HepG2 (cell line): ENCODE data around the gene SMARCB1. TPM values are rescaled to one million over a fixed set of nuclear protein-coding genes. Genes with fewer than 3 reads are reported as not detected.

Source experiments
- AKAP8 ChIP-seq: sonication (generic); formaldehyde crosslinking; IDR thresholded peaks from 2 replicates; pipeline ENCODE4 v1.5.1; 2020; ENCODE audit warnings: mild to moderate bottlenecking, missing genetic modification reagents
- EHMT2 ChIP-seq: fragments of 200-600 bp; sonication (generic); IDR thresholded peaks from 2 replicates; pipeline ENCODE4 v1.7.0; 2017; ENCODE audit warnings: antibody characterized with exemption, low read depth, low read length, borderline replicate concordance
- SNAI1 ChIP-seq: sonication (generic); formaldehyde crosslinking; IDR thresholded peaks from 2 replicates; pipeline ENCODE4 v1.5.0; 2020; ENCODE audit warnings: mild to moderate bottlenecking, missing genetic modification reagents, borderline replicate concordance
- ZC3H13 ChIP-seq: sonication (generic); formaldehyde crosslinking; IDR thresholded peaks from 2 replicates; pipeline ENCODE4 v1.8.1; 2023; ENCODE audit warnings: mild to moderate bottlenecking, missing genetic modification reagents, moderate library complexity
- ZFP62 ChIP-seq: sonication (generic); formaldehyde crosslinking; IDR thresholded peaks from 2 replicates; pipeline ENCODE4 v1.4.0; 2020; ENCODE audit warnings: missing genetic modification reagents
- ZNF329 ChIP-seq: sonication (generic); formaldehyde crosslinking; IDR thresholded peaks from 2 replicates; pipeline ENCODE4 v1.9.0; 2021; ENCODE audit warnings: low read depth, mild to moderate bottlenecking, missing genetic modification reagents
- ZNF383 ChIP-seq: sonication (generic); formaldehyde crosslinking; IDR thresholded peaks from 2 replicates; pipeline ENCODE4 v1.4.0; 2020; ENCODE audit warnings: missing genetic modification reagents, mild to moderate bottlenecking, borderline replicate concordance
- ZNF614 ChIP-seq: IDR thresholded peaks from 2 replicates; pipeline ENCODE4 v1.6.1; 2018; ENCODE audit warnings: missing biosample characterization, missing genetic modification reagents, inconsistent platforms, borderline replicate concordance
- ZSCAN9 ChIP-seq: IDR thresholded peaks from 2 replicates; pipeline ENCODE4 v1.6.1; 2016; ENCODE audit warnings: borderline replicate concordance
- polyA plus RNA-seq, 8 experiments: library from polyadenylated mRNA; depleted of rRNA in 3 of 8; stranded (reverse) in 7 of 8; unstranded in 1 of 8; fragments of >200 nt; fragmentation: Illumina TruSeq in 4 of 8; extraction: Trizol in 4 of 8; gene quantifications; 2 replicates each; pipeline versions ENCODE4 v1.2.1 to v1.2.3, GENCODE V29; 2011 to 2016; ENCODE audit warnings: low read depth in 4 of 8, missing spikeins in 1 of 8, mixed read lengths in 1 of 8; ENCODE audit not compliant: insufficient read depth in 1 of 8
- total RNA-seq, 5 experiments: library from RNA; depleted of rRNA; stranded (reverse); fragments of >200 nt; fragmentation: Illumina TruSeq; extraction: Trizol; gene quantifications; 2 replicates each; pipeline ENCODE4 v1.2.3, GENCODE V29; 2016; ENCODE audit warnings: low read depth in 1 of 5
- TF ChIP-seq, protein P1 (sequence below): sonication (generic); formaldehyde crosslinking; IDR thresholded peaks from 2 replicates; pipeline ENCODE4 v1.4.0; 2020; ENCODE audit warnings: mild to moderate bottlenecking, missing genetic modification reagents
- TF ChIP-seq, protein P2 (sequence below): sonication (generic); formaldehyde crosslinking; IDR thresholded peaks from 2 replicates; pipeline ENCODE4 v1.4.0; 2020; ENCODE audit warnings: mild to moderate bottlenecking, missing genetic modification reagents
- TF ChIP-seq, protein P3 (sequence below): sonication (generic); formaldehyde crosslinking; IDR thresholded peaks from 2 replicates; pipeline ENCODE4 v1.8.0; 2022; ENCODE audit warnings: mild to moderate bottlenecking, missing genetic modification reagents, moderate library complexity
- TF ChIP-seq, protein P4 (sequence below): sonication (generic); formaldehyde crosslinking; IDR thresholded peaks from 2 replicates; pipeline ENCODE4 v1.5.0; 2020; ENCODE audit warnings: missing genetic modification reagents, mild to moderate bottlenecking, borderline replicate concordance
- TF ChIP-seq, protein P5 (sequence below): sonication (generic); formaldehyde crosslinking; IDR thresholded peaks from 2 replicates; pipeline ENCODE4 v1.8.1; 2023; ENCODE audit warnings: mild to moderate bottlenecking, inconsistent platforms, moderate library complexity, missing genetic modification reagents, borderline replicate concordance

The SMARCB1 gene
- total and polyA plus RNA-seq, 2 of the 13 experiments (the other 11 are each of a cell fraction or from before 2014, with no cell fraction given) = 74.0 to 166 TPM

DNA sequence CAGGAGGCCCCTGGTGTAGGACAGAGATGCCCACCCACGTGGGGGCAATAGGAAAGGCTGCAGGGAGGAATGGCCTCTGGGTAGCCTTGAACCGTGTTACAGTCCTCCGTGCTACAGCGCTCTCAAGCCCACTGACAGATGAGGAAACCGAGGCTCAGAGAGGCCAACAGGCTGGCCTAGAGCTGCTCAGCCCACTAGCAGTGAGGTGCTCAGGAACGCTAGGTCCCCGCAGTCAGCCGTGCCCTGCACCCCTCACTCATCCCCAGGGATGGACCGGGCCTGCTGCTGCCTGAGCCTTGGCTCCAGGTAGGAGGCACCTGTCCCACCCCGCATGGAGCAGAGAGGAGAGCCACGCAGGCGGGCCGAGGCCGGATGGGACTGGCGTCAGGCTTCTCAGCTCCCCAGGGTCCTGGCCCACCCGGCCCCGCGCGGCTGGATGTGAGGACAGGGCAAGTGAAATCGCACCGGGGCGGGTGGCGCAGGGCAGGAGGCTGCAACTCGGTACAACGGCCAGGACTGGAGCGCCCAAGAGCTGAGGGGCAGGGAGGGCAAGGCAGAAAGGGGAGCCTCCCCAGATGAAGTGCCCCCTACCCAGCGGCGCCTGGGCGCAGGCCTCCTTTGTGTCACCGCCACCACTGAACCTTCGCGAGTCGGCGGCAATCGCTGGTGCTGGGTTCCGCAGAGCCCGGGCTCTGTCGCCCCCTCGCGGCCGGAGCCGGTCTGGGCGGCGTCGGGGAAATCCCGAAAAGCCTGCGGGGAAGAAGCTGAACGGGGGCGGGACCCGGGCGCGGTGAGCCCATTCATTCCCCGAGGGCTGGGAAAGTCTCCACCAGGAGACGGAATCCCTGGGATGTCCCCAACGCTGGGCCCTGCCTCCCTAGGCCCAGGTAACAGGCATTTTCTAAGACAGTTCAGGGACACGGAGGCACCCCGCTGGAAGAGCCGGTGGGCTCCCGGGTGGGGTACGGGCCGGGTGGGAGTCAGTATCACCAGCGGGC lies 62.5 kb downstream of the SMARCB1 start (continued):
- TF ChIP-seq, protein P1, sequence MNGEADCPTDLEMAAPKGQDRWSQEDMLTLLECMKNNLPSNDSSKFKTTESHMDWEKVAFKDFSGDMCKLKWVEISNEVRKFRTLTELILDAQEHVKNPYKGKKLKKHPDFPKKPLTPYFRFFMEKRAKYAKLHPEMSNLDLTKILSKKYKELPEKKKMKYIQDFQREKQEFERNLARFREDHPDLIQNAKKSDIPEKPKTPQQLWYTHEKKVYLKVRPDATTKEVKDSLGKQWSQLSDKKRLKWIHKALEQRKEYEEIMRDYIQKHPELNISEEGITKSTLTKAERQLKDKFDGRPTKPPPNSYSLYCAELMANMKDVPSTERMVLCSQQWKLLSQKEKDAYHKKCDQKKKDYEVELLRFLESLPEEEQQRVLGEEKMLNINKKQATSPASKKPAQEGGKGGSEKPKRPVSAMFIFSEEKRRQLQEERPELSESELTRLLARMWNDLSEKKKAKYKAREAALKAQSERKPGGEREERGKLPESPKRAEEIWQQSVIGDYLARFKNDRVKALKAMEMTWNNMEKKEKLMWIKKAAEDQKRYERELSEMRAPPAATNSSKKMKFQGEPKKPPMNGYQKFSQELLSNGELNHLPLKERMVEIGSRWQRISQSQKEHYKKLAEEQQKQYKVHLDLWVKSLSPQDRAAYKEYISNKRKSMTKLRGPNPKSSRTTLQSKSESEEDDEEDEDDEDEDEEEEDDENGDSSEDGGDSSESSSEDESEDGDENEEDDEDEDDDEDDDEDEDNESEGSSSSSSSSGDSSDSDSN (CRISPR knock-in tag) = peak; percentile 67
- TF ChIP-seq ZFP62 = no peak
- TF ChIP-seq, protein P2, sequence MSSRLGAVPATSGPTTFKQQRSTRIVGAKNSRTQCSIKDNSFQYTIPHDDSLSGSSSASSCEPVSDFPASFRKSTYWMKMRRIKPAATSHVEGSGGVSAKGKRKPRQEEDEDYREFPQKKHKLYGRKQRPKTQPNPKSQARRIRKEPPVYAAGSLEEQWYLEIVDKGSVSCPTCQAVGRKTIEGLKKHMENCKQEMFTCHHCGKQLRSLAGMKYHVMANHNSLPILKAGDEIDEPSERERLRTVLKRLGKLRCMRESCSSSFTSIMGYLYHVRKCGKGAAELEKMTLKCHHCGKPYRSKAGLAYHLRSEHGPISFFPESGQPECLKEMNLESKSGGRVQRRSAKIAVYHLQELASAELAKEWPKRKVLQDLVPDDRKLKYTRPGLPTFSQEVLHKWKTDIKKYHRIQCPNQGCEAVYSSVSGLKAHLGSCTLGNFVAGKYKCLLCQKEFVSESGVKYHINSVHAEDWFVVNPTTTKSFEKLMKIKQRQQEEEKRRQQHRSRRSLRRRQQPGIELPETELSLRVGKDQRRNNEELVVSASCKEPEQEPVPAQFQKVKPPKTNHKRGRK = no peak
- 0 out of 2 replicates have a peak, but pooled peaks have one; percentile 52 for TF ChIP-seq AKAP8 (CRISPR knock-in tag)
- TF ChIP-seq SNAI1 (CRISPR knock-in tag) = no peak
- no peak for TF ChIP-seq EHMT2
- TF ChIP-seq, protein P3, sequence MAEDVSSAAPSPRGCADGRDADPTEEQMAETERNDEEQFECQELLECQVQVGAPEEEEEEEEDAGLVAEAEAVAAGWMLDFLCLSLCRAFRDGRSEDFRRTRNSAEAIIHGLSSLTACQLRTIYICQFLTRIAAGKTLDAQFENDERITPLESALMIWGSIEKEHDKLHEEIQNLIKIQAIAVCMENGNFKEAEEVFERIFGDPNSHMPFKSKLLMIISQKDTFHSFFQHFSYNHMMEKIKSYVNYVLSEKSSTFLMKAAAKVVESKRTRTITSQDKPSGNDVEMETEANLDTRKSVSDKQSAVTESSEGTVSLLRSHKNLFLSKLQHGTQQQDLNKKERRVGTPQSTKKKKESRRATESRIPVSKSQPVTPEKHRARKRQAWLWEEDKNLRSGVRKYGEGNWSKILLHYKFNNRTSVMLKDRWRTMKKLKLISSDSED = no peak
- 0 out of 2 replicates have a peak, but pooled peaks have one; percentile 43 for TF ChIP-seq ZSCAN9 (CRISPR knock-in tag)
- 0 out of 2 replicates have a peak, but pooled peaks have one; percentile 74 for TF ChIP-seq ZNF614 (CRISPR knock-in tag)
- TF ChIP-seq, protein P4, sequence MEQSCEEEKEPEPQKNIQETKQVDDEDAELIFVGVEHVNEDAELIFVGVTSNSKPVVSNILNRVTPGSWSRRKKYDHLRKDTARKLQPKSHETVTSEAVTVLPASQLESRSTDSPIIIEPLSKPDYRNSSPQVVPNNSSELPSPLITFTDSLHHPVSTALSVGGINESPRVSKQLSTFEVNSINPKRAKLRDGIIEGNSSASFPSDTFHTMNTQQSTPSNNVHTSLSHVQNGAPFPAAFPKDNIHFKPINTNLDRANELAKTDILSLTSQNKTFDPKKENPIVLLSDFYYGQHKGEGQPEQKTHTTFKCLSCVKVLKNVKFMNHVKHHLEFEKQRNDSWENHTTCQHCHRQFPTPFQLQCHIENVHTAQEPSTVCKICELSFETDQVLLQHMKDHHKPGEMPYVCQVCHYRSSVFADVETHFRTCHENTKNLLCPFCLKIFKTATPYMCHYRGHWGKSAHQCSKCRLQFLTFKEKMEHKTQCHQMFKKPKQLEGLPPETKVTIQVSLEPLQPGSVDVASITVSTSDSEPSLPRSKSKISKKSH (CRISPR knock-in tag) = no peak
- no peak for TF ChIP-seq ZNF383 (CRISPR knock-in tag)
- TF ChIP-seq ZC3H13 (CRISPR knock-in tag) = 0 out of 2 replicates have a peak, but pooled peaks have one; percentile 37
- TF ChIP-seq, protein P5, sequence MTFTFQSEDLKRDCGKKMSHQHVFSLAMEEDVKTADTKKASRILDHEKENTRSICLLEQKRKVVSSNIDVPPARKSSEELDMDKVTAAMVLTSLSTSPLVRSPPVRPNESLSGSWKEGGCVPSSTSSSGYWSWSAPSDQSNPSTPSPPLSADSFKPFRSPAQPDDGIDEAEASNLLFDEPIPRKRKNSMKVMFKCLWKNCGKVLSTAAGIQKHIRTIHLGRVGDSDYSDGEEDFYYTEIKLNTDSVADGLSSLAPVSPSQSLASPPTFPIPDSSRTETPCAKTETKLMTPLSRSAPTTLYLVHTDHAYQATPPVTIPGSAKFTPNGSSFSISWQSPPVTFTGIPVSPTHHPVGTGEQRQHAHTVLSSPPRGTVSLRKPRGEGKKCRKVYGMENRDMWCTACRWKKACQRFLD = 0 out of 2 replicates have a peak, but pooled peaks have one; percentile 35
- no peak for TF ChIP-seq ZNF329 (CRISPR knock-in tag)
